HCT116 (cell line): ENCODE measurements around the gene YTHDC2. TPM values are rescaled to one million over a fixed set of nuclear protein-coding genes. Genes with fewer than 3 reads are reported as not detected.

Experiments
- ATAC-seq: fragments of 200-7000 bp; cut with Tn5 transposase; 2 replicates; pipeline ENCODE4 v1.9.1; 2020; ENCODE audit warnings: mild to moderate bottlenecking, moderate library complexity
- BruUV-seq: library from RNA; stranded (reverse); fragments of 400-500 nt; replicated peaks from 2 replicates; lab custom pipeline; 2021; lab: Mats Ljungman, UMichigan
- CTCF ChIA-PET: fragments of 300-600 bp; sonication (Branson Sonifier 250); formaldehyde crosslinking; loops from one replicate; lab custom pipeline; 2021; ENCODE audit warnings: antibody characterized with exemption; lab: Charles Lee
- POLR2A ChIA-PET: fragments of 300-600, 350-600 bp; sonication (Branson Sonifier 250); formaldehyde crosslinking; loops from one replicate; lab custom pipeline; 2021; ENCODE audit warnings: antibody characterized with exemption; lab: Charles Lee
- RAD21 ChIA-PET, 2 experiments: fragments of 300-600 bp; sonication (Branson Sonifier 250); formaldehyde crosslinking; loops; one replicate each; lab custom pipeline; 2023; ENCODE audit warnings: low total read pairs in 2 of 2; ENCODE audit not compliant: uncharacterized antibody in 2 of 2, unreplicated experiment in 2 of 2, low non-redundant PET in 1 of 2; lab: Charles Lee
- DNase-seq: peaks from one replicate; pipeline ENCODE4 v3.0.0-alpha.2; 2010; ENCODE audit warnings: low read depth, low spot score
- H2AFZ ChIP-seq: fragments of 200-600 bp; shearing (Covaris generic), sonication (generic); 2 replicates; pipeline ENCODE4 v1.6.1; 2017; ENCODE audit warnings: low read depth, mixed run types, mixed read lengths, antibody characterized with exemption, low read length; ENCODE audit not compliant: poor library complexity, severe bottlenecking
- H3K27ac ChIP-seq: 2 replicates; pipeline ENCODE4 v1.5.1; 2012; ENCODE audit warnings: low read depth, low read length
- H3K27me3 ChIP-seq: fragments of 200-600 bp; sonication (generic); 2 replicates; pipeline ENCODE4 v1.6.1; 2016; ENCODE audit warnings: mixed run types, low read length, mixed read lengths; ENCODE audit not compliant: insufficient read depth
- H3K36me3 ChIP-seq, 2 experiments: fragments of 200-500 bp in 1 of 2; fragments of 200-600 bp in 1 of 2; sonication (Bioruptor generic) in 1 of 2; sonication (generic) in 1 of 2; 2 replicates each; pipeline versions ENCODE4 v1.5.1 to v1.6.1; 2014 to 2016; ENCODE audit warnings: low read length in 2 of 2, inconsistent platforms in 1 of 2, mixed read lengths in 1 of 2, mixed run types in 1 of 2; ENCODE audit not compliant: insufficient read depth in 2 of 2, control insufficient read depth in 1 of 2
- H3K4me1 ChIP-seq, 2 experiments: fragments of 200-600 bp in 1 of 2; sonication (generic) in 1 of 2; 2 replicates each; pipeline versions ENCODE4 v1.5.1 to v1.6.1; 2012 to 2017; ENCODE audit warnings: low read length in 2 of 2, inconsistent platforms in 1 of 2, mild to moderate bottlenecking in 1 of 2, mixed read lengths in 1 of 2, mixed run types in 1 of 2, moderate library complexity in 1 of 2; ENCODE audit not compliant: insufficient read depth in 2 of 2, control insufficient read depth in 1 of 2
- H3K4me2 ChIP-seq: fragments of 200-600 bp; sonication (generic); 2 replicates; pipeline ENCODE4 v1.6.1; 2017; ENCODE audit warnings: mixed run types, low read length, mixed read lengths
- H3K4me3 ChIP-seq, 2 experiments: fragments of 200-600 bp in 1 of 2; sonication (generic) in 1 of 2; replicated peaks in 1 of 2; 2 replicates each; pipeline ENCODE4 v1.5.1; 2011 to 2016; ENCODE audit warnings: low read length in 2 of 2, control low read depth in 1 of 2, low read depth in 1 of 2, mild to moderate bottlenecking in 1 of 2, mixed read lengths in 1 of 2, mixed run types in 1 of 2
- H3K79me2 ChIP-seq: fragments of 200-600 bp; sonication (generic); 2 replicates; pipeline ENCODE4 v1.6.1; 2017; ENCODE audit warnings: mild to moderate bottlenecking, mixed run types, low read length, moderate library complexity, mixed read lengths; ENCODE audit not compliant: insufficient read depth
- H3K9ac ChIP-seq: fragments of 200-600 bp; sonication (generic); 2 replicates; pipeline ENCODE4 v1.6.1; 2016; ENCODE audit warnings: low read length, mixed read lengths
- H3K9me2 ChIP-seq: fragments of 200-600 bp; sonication (generic), shearing (Covaris generic); 2 replicates; pipeline ENCODE4 v1.6.1; 2017; ENCODE audit warnings: mixed run types, mild to moderate bottlenecking, moderate library complexity; ENCODE audit not compliant: insufficient read depth
- H3K9me3 ChIP-seq, 2 experiments: fragments of 200-500 bp in 1 of 2; fragments of 200-600 bp in 1 of 2; sonication (Bioruptor generic) in 1 of 2; sonication (generic) in 1 of 2; 2 replicates each; pipeline ENCODE4 v1.6.1; 2014 to 2017; ENCODE audit warnings: low read length in 2 of 2, mixed read lengths in 2 of 2, inconsistent platforms in 1 of 2, low read depth in 1 of 2, mild to moderate bottlenecking in 1 of 2, mixed run types in 1 of 2, moderate library complexity in 1 of 2; ENCODE audit not compliant: control insufficient read depth in 1 of 2, insufficient read depth in 1 of 2
- H4K20me1 ChIP-seq: fragments of 200-600 bp; sonication (generic), shearing (Covaris generic); 2 replicates; pipeline ENCODE4 v1.6.1; 2017; ENCODE audit warnings: mixed run types, mild to moderate bottlenecking, moderate library complexity; ENCODE audit not compliant: insufficient read depth
- CBX3 ChIP-seq: IDR thresholded peaks from 2 replicates; pipeline ENCODE4 v1.6.1; 2012; ENCODE audit warnings: low read depth
- CEBPB ChIP-seq: IDR thresholded peaks from 2 replicates; pipeline ENCODE4 v1.6.1; 2012; ENCODE audit warnings: low read depth
- CTCF ChIP-seq, 3 experiments: fragments of 200-600 bp in 1 of 3; sonication (generic) in 1 of 3; IDR thresholded peaks in 2 of 3; conservative IDR thresholded peaks in 1 of 3; 2 replicates each; pipeline ENCODE4 v1.5.1; 2012 to 2017; ENCODE audit warnings: low read depth in 2 of 3, low read length in 2 of 3, antibody characterized with exemption in 1 of 3, borderline replicate concordance in 1 of 3, control low read depth in 1 of 3, mild to moderate bottlenecking in 1 of 3, mixed read lengths in 1 of 3, mixed run types in 1 of 3, moderate library complexity in 1 of 3; ENCODE audit not compliant: insufficient read depth in 1 of 3
- FOSL1 ChIP-seq: IDR thresholded peaks from 2 replicates; pipeline ENCODE4 v1.6.1; 2012; ENCODE audit warnings: low read depth
- MAX ChIP-seq: IDR thresholded peaks from 2 replicates; pipeline ENCODE4 v1.6.1; 2012
- ZFX ChIP-seq: fragments of 450-650 bp; IDR thresholded peaks from 2 replicates; pipeline ENCODE4 v1.6.1; 2017
- ZNF274 ChIP-seq: fragments of 200-500 bp; sonication (Bioruptor generic); IDR thresholded peaks from 2 replicates; pipeline ENCODE4 v1.6.1; 2014; ENCODE audit warnings: mild to moderate bottlenecking, low read depth, low read length, inconsistent platforms
- intact Hi-C: fragments of 100-400 bp; cut with micrococcal nuclease; formaldehyde crosslinking; loops from 2 replicates; pipeline ENCODE4 v1.10.0; 2022
- total RNA-seq: library from RNA; stranded (reverse); gene quantifications from one replicate; pipeline ENCODE4 v1.2.1, GENCODE V29; 2021; ENCODE audit not compliant: unreplicated experiment

YTHDC2 gene
- total RNA-seq, 1 experiment from 2014 or later = 22.2 TPM

GRCh38 chr5:113607361-113607760 is 93.9 kb downstream of the YTHDC2 start:
- POLR2A ChIA-PET = no interaction called here
- CTCF ChIA-PET = interaction anchor here (2.1 kb wide), 1 partner anchor 271 kb away, joined by 6 read pairs; no protein-coding TSS in a partner anchor
- RAD21 ChIA-PET = no interaction called here

More at GRCh38 chr5:113607361-113607760, 93.9 kb downstream of the YTHDC2 start:
- no peak overlapping the region for H3K4me3 ChIP-seq
- H3K9ac ChIP-seq = no peak overlapping the region
- no peak overlapping the region for H2AFZ ChIP-seq
- intact Hi-C loops = loop anchor here (2.0 to 5.0 kb wide), 2 partner anchors 95 to 1433 kb away; partner anchors contain the start of gene YTHDC2
- no peak for DNase-seq
- H3K4me1 ChIP-seq = peaks cover 0 to 8% of the 10 kb centered on the region in 2 experiments; a peak in 1 of 4 replicates
- no peak for ATAC-seq
- no peaks in the 10 kb centered on the region for H3K79me2 ChIP-seq
- no peaks in the 10 kb centered on the region for H4K20me1 ChIP-seq
- BruUV-seq = no TSS peak
- no peak overlapping the region for H3K4me2 ChIP-seq
- H3K27ac ChIP-seq = no peak overlapping the region
- no peaks in the 10 kb centered on the region for H3K9me2 ChIP-seq
- no peaks in the 10 kb centered on the region for H3K36me3 ChIP-seq
- H3K9me3 ChIP-seq = no peaks in the 10 kb centered on the region
- H3K27me3 ChIP-seq = no peaks in the 10 kb centered on the region
- TF ChIP-seq CEBPB (no peak), ZFX (no peak), MAX (no peak), CBX3 (no peak), CTCF (IDR thresholded peaks at IDR 0.05 in 2 of 3, conservative IDR thresholded peaks at IDR 0.05 in 1 of 3; ENCODE audit: borderline replicate concordance in 1 of 3, insufficient read depth in 1 of 3, low read depth in 2 of 3, low read length in 2 of 3) (no peak), ZNF274 (no peak), FOSL1 (no peak)
